ENCODE data around the gene RHBDF2. TPM values are rescaled to one million over a fixed set of nuclear protein-coding genes. Genes with fewer than 3 reads are reported as not detected.

Gene RHBDF2
- total RNA-seq, 2 donors from 2014 or later = 11.6 to 23.9 TPM

DNA sequence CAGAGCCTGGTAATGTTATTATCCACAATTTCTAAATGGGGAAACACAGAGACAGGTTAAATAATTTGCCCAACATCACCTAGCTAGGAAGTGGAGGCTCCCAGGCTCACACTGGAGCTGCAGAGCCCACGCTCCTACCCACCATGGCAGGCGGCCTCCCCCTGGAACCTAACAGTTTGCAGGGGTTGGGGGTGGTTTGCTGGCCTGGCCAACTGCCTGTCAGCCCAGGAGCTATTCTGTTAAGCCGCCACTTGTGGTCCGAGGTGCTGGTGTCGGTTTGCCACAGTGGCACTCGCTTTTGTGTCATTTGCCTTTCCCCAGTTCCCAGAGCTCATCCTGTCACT, 42.2 kb upstream of the RHBDF2 start:
- Histone ChIP-seq H3K4me3 (no peak overlapping the region), H3K27ac (no peak overlapping the region), H3K27me3 (peaks cover 8% of the 10 kb centered on the region), H3K4me1 (no peaks in the 10 kb centered on the region), H3K9ac (ENCODE audit: low read depth in 2 of 2, low read length in 2 of 2) (no peak overlapping the region), H3K9me3 (no peaks in the 10 kb centered on the region), H3K36me3 (no peaks in the 10 kb centered on the region)
- DNase-seq = no peak
- TF ChIP-seq, protein P1, sequence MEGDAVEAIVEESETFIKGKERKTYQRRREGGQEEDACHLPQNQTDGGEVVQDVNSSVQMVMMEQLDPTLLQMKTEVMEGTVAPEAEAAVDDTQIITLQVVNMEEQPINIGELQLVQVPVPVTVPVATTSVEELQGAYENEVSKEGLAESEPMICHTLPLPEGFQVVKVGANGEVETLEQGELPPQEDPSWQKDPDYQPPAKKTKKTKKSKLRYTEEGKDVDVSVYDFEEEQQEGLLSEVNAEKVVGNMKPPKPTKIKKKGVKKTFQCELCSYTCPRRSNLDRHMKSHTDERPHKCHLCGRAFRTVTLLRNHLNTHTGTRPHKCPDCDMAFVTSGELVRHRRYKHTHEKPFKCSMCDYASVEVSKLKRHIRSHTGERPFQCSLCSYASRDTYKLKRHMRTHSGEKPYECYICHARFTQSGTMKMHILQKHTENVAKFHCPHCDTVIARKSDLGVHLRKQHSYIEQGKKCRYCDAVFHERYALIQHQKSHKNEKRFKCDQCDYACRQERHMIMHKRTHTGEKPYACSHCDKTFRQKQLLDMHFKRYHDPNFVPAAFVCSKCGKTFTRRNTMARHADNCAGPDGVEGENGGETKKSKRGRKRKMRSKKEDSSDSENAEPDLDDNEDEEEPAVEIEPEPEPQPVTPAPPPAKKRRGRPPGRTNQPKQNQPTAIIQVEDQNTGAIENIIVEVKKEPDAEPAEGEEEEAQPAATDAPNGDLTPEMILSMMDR (IDR thresholded peaks at IDR 0.05) = no peak
- intact Hi-C loops (cut with DNase I) = no loop called here

DNA sequence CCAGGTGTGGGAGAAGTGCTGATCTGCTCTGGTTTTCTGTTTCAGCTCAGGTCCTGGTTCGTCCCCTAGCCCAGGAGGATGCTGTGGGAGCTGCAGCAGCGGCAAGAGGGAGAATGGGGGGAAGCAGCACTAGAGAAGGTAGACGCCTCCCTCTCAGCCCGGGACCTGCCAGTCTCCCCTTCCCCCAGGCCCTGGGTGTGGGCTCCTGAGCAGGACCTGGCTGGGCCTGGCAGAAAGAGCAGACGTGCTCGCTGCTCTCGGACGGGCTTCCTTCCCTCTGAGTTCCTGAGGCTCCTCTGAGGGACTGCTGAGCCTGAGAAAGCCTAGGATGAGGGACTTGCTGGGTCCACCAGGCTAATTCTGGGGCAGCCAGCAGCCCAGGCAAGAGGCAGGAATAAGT, 41.8 kb upstream of the RHBDF2 start:
- H3K27ac ChIP-seq = no peak overlapping the region
- no peaks in the 10 kb centered on the region for H3K4me1 ChIP-seq
- H3K9ac ChIP-seq (ENCODE audit: low read depth in 2 of 2, low read length in 2 of 2) = no peak overlapping the region
- intact Hi-C loops (cut with DNase I) = no loop called here
- H3K27me3 ChIP-seq = peaks cover 12% of the 10 kb centered on the region
- H3K4me3 ChIP-seq = no peak overlapping the region
- H3K9me3 ChIP-seq = no peaks in the 10 kb centered on the region
- DNase-seq = no peak
- TF ChIP-seq, protein P1 (IDR thresholded peaks at IDR 0.05) = no peak
- H3K36me3 ChIP-seq = no peaks in the 10 kb centered on the region

DNA sequence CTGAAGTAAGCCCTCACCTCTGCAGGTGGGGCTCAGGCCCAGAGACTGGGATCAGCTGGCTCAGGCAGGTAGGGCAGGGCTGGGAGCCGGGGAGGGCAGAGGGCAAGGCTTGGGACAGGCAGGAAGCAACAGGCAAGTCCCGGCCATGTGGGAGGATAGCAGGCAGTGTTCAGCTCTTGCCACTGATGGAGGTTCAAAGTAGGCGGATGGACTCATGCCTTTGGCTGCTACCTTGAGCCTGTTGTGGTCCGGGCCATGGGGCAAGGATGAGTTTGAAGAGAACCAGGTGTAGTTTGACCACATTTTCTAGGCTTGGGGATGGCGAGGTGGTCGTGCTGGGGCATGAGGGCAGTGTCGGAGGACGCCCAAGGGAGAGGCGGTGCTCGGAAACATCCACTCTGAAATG, 41.3 kb upstream of the RHBDF2 start:
- no peak overlapping the region for H3K4me3 ChIP-seq
- DNase-seq = no peak
- TF ChIP-seq, protein P1 (IDR thresholded peaks at IDR 0.05) = no peak
- no peaks in the 10 kb centered on the region for H3K36me3 ChIP-seq
- H3K9me3 ChIP-seq = no peaks in the 10 kb centered on the region
- no peak overlapping the region for H3K9ac ChIP-seq (ENCODE audit: low read depth in 2 of 2, low read length in 2 of 2)
- peaks cover 16% of the 10 kb centered on the region for H3K27me3 ChIP-seq
- H3K27ac ChIP-seq = no peak overlapping the region
- intact Hi-C loops (cut with DNase I) = no loop called here
- H3K4me1 ChIP-seq = no peaks in the 10 kb centered on the region

DNA sequence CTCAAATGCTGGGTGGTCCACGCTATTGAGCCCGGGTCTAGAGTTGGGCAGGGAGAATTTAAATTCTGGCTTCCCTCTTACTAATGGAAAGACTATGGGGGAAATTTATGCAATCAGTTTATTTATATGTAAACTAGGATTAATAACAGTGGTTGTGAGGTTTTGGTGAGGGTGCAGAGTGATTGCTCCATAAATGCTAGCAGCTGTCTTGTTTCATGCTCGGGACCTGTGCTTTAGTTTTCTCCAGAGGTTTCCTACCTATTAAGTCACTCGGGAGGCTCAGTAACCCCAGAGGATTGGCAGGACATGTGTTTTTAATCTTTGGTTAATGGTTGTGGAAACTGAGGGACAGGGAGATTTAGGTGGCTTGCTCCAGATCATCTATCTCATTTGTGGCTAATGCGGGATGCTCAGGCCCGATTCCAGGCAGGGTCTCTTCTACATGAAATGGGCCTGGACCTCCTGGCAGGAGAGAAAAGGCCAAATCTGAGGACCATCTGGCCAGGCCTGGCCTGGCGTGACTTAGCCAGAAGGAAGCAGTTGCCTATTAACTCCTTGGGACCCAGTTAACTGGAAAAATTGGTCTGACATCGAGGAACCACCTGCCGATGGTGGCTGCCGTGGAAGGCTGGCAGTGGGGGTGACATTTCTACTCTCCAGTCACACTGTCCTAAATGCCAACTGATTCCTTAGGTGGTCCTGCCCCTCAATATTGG, 40.7 kb upstream of the RHBDF2 start:
- peaks cover 20% of the 10 kb centered on the region for H3K27me3 ChIP-seq
- H3K4me1 ChIP-seq = no peaks in the 10 kb centered on the region
- H3K27ac ChIP-seq = peak overlapping the region; percentile 16
- H3K9me3 ChIP-seq = no peaks in the 10 kb centered on the region
- no peak overlapping the region for H3K4me3 ChIP-seq
- TF ChIP-seq, protein P1 (IDR thresholded peaks at IDR 0.05) = no peak
- no peak for DNase-seq
- no peak overlapping the region for H3K9ac ChIP-seq (ENCODE audit: low read depth in 2 of 2, low read length in 2 of 2)
- H3K36me3 ChIP-seq = no peaks in the 10 kb centered on the region
- intact Hi-C loops (cut with DNase I) = no loop called here

DNA sequence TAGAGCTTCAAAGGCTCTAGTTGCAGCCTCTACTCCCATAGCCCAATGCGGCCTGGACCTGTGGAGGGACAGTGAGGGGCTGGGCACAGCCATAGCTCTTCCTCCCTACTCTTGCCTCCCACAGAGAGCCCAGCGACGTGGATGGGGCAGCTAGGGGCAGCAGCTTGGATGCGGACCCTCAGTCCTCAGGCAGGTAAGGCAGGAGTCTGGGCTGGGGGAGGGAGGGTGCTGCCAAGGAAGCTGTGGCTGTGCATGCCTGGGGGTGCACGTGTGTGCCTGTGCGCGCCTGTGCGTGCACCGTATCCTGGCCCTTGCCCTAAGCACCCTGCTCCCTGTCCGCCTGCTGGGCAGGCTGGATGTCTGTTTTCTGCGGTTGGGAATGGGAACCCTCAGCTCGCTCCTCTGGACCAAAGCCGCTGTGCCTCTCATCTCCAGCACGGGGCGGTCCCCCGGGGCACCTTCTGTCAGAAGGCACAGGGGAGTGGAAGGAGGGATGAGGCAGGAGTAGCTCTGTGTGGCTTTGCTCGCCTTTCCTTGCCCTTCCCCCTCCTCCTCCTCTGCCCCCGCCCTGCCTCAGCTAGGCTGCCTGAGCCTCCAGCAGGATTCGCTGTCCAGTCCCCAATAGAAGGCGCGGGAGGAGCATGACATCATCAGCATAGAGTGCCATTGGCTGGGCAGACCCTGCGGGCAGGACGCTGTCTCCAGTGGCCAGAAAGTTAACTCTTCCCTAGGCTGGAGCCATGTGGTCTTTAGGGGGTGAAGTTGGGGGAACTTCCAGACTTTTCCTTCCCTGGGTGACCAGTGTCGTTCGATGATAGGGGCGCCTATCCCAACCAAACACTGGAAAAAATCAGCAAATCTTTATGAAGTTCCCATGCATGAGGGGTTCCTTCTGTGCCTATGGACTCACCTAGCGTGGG, 39.4 kb upstream of the RHBDF2 start:
- intact Hi-C loops (cut with DNase I) = no loop called here

More for the DNA sequence above, 39.4 kb upstream of the RHBDF2 start:
- peak; percentile 94 for DNase-seq
- TF ChIP-seq, protein P1 (IDR thresholded peaks at IDR 0.05) = no peak
- no peaks in the 10 kb centered on the region for H3K9me3 ChIP-seq
- H3K36me3 ChIP-seq = no peaks in the 10 kb centered on the region
- H3K27ac ChIP-seq = peak overlapping the region; percentile 36
- H3K4me3 ChIP-seq = peak overlapping the region; percentile 21
- H3K4me1 ChIP-seq = no peaks in the 10 kb centered on the region
- H3K9ac ChIP-seq (ENCODE audit: low read depth in 2 of 2, low read length in 2 of 2) = peak overlapping the region; percentile 58 to 63
- H3K27me3 ChIP-seq = peaks cover 24% of the 10 kb centered on the region
